Activated naive CD4-positive, alpha-beta T cell treated with anti-CD3 and anti-CD28 coated beads, Interleukin-2, amount 50 U/mL, for 24 hours (primary cell): Measurements from ENCODE around the gene TSPAN11.

ENCODE experiments used
- H3K27ac Mint-ChIP-seq: one replicate; pipeline ENCODE4 v1.8.0; 2021; ENCODE audit warnings: mild to moderate bottlenecking, mixed read lengths
- H3K27me3 Mint-ChIP-seq: one replicate; pipeline ENCODE4 v1.8.0; 2021; ENCODE audit warnings: mixed read lengths
- H3K36me3 Mint-ChIP-seq: one replicate; pipeline ENCODE4 v1.8.0; 2021; ENCODE audit warnings: mixed read lengths
- H3K4me1 Mint-ChIP-seq: one replicate; pipeline ENCODE4 v1.8.0; 2021; ENCODE audit warnings: mixed read lengths
- H3K4me3 Mint-ChIP-seq: one replicate; pipeline ENCODE4 v1.8.0; 2021; ENCODE audit warnings: mild to moderate bottlenecking, mixed read lengths
- H3K9me3 Mint-ChIP-seq: one replicate; pipeline ENCODE4 v1.8.0; 2021; ENCODE audit warnings: mixed read lengths

TSPAN11 gene

DNA sequence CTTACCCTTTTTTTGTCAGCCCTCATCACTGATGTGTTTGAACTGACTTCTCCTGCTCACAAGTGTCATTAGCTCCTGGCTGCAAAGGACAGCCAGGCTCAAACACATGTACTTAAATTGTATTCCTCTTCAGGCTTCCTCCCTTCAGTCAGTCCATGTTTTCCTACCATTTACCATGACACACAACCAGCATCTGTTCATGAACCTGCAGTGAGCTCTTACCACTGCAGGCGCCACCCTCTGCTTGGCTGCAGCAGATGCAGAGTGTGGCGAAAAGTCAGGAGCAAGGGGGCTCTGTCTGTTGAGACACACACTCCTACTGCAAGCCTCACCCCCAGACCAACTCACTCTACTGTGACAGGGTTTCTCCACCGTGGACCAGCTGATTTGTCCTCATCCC, 70.2 kb downstream of the TSPAN11 start:
- Mint-ChIP-seq H3K4me3 (no peak overlapping the region), H3K27ac (no peak overlapping the region), H3K9me3 (no peaks in the 10 kb centered on the region), H3K27me3 (no peaks in the 10 kb centered on the region), H3K36me3 (no peaks in the 10 kb centered on the region), H3K4me1 (no peaks in the 10 kb centered on the region)

DNA sequence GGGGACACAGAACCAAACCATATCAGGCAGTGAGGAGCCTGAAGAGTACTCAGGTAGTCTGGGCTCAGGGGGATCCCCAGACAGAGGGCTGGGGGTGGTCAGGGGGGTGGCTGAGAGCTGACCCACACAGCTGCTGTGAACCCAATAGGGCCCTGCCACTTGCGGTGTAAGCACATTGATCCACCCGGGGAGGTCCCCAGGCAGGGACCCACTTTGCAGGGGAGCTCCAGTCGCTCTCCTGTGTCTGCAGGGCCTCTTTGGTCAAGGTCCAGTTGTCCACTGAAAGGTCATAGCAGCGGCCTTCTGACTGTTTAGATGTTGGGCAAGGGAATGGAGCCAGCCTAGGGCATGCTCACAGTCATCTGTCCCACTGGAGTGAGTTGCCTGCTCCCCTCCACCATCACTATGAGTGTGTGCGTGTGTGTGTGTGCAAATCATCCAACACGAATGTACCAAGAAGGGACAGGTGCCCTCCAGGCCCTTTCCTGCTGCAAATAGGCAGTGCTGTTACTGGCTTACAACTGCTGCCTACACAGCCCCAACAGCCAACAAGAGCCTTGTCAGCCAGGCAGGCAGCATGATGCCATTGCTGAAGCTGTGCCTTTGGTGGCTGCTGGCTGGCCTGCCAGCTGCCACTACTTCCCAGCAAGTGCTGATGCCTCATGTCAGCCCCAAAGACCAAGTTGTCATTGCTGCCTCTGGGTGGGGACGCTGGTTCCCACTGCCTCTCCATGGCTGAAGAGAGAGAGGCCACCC, 71.3 kb downstream of the TSPAN11 start:
- no peaks in the 10 kb centered on the region for H3K27me3 Mint-ChIP-seq
- H3K36me3 Mint-ChIP-seq, result no peaks in the 10 kb centered on the region
- H3K9me3 Mint-ChIP-seq, result no peaks in the 10 kb centered on the region
- no peak overlapping the region for H3K4me3 Mint-ChIP-seq
- no peak overlapping the region for H3K27ac Mint-ChIP-seq
- H3K4me1 Mint-ChIP-seq, result no peaks in the 10 kb centered on the region

DNA sequence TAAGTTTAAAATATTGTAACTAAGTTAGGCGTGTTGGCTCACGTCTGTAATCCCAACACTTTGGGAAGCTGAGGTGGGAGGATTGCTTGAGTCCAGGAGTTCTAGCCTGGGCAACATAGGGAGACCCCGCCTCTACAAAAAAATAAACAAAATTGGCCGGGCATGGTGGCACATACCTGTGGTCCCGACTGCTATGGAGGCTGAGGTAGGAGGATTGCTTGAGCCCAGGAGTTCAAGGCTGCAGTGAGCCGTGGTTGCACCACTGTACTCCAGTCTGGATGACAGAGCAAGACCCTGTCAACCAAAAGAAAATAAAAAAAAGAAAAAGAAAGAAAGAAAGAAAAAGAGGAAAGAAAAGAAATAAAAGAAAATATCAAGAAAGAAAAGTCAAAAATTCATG, 72.5 kb downstream of the TSPAN11 start:
- H3K27me3 Mint-ChIP-seq, result no peaks in the 10 kb centered on the region

DNA sequence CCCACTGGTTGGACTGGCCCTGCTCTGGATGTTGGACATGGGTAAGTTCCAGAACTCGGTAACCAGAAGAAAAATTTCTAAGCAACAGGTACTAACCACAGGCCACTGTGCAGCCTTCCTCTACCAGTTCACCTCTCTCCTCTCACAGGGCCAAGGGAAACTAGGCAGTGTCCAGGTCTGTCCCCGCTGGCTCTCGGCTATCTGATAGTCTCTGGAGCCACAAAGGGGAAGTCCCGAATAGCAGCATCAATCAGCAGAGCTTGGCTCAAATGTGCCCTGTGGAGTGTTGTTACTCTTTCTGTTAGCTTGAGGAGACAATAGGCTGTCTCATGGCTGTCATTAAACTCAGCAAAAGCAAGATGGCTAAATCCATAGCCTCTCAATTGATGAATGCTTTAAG, 73.2 kb downstream of the TSPAN11 start:
- Mint-ChIP-seq H3K27ac (no peak overlapping the region), H3K36me3 (no peaks in the 10 kb centered on the region), H3K4me1 (no peaks in the 10 kb centered on the region), H3K27me3 (no peaks in the 10 kb centered on the region), H3K4me3 (no peak overlapping the region), H3K9me3 (no peaks in the 10 kb centered on the region)

More for the DNA sequence above, 72.5 kb downstream of the TSPAN11 start:
- H3K27ac Mint-ChIP-seq, result no peak overlapping the region
- no peaks in the 10 kb centered on the region for H3K4me1 Mint-ChIP-seq
- H3K9me3 Mint-ChIP-seq, result no peaks in the 10 kb centered on the region
- H3K4me3 Mint-ChIP-seq, result no peak overlapping the region
- no peaks in the 10 kb centered on the region for H3K36me3 Mint-ChIP-seq

DNA sequence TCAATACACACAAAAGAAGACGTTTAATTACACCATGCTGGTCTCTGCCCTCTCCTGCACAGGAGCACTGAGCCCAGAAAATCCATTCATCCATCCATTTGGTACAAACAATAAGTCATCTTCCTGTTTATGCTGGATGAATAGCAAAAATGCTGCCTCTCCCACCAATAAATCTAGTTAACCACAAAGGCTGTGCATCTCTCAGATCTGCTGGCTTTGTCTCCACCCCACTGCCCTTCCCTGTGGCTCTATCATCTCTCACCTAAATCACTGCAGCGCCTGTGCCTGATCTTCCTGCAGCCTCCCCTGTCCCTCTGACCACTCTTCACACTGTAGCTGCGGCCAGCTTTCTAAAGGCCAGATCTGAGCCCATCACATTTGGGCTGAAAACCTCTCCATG, 74.2 kb downstream of the TSPAN11 start:
- H3K4me1 Mint-ChIP-seq, result no peaks in the 10 kb centered on the region
- H3K4me3 Mint-ChIP-seq, result no peak overlapping the region
- H3K36me3 Mint-ChIP-seq, result no peaks in the 10 kb centered on the region
- H3K27me3 Mint-ChIP-seq, result no peaks in the 10 kb centered on the region
- H3K27ac Mint-ChIP-seq, result no peak overlapping the region
- no peaks in the 10 kb centered on the region for H3K9me3 Mint-ChIP-seq

DNA sequence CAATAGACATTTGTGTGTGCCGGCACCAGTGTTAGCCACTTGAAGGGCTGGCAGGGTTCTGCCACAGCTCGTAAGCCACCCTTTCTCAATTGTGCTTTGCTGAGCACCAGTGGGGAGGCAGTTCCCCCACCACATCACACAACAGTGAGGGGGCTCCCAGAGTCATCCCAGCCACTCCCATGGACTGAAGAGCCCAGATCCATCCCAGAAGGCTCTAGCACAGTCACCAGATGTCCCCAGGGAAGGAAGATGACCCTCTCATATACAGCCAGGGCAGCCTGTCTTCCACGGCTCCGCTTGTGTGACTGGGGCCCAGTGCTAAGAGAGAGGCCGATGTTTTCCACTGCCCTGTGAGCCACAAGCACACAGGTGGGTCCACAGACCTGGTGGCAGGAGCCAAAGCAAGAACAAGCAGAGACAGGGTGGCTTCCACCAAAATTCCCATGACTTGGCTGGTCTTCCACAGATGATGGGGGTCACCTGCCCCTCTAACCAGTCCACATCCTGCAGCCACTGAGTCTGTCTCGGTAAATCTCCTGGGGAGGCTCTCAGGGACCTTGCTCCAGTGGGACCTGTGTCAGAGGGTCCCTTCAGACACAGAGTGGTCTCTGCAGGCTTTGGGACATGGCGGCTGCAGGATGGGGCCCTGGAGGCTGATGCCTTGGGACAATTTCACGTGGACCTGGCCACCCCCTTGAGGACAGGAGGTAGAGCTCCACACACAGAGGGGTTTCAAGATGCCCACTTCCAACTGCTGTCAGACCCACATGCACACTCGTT, 75.2 kb downstream of the TSPAN11 start:
- no peaks in the 10 kb centered on the region for H3K27me3 Mint-ChIP-seq
- no peak overlapping the region for H3K4me3 Mint-ChIP-seq
- no peaks in the 10 kb centered on the region for H3K36me3 Mint-ChIP-seq

DNA sequence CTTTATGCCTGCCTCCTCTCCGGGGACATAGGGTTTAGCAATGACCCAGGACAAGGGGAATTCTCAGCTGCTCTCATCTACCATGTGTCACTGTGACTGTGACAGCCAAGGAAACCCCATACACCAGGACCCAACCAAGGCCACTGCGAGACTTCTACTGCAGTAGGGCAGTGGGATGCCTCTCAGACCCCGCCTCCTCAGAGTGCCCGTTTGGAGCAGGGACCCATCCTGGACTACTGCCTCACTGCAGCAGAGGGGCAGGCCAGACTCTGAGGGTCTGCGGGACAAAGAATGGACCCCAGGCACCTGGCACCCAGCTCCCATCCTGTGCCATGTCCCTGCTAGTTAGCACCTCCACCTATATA, 75.8 kb downstream of the TSPAN11 start:
- H3K9me3 Mint-ChIP-seq, result no peaks in the 10 kb centered on the region
- no peaks in the 10 kb centered on the region for H3K27me3 Mint-ChIP-seq
- H3K36me3 Mint-ChIP-seq, result no peaks in the 10 kb centered on the region
- H3K27ac Mint-ChIP-seq, result no peak overlapping the region
- no peak overlapping the region for H3K4me3 Mint-ChIP-seq
- no peaks in the 10 kb centered on the region for H3K4me1 Mint-ChIP-seq

More for the DNA sequence above, 75.2 kb downstream of the TSPAN11 start:
- no peak overlapping the region for H3K27ac Mint-ChIP-seq
- H3K9me3 Mint-ChIP-seq, result no peaks in the 10 kb centered on the region
- H3K4me1 Mint-ChIP-seq, result no peaks in the 10 kb centered on the region

DNA sequence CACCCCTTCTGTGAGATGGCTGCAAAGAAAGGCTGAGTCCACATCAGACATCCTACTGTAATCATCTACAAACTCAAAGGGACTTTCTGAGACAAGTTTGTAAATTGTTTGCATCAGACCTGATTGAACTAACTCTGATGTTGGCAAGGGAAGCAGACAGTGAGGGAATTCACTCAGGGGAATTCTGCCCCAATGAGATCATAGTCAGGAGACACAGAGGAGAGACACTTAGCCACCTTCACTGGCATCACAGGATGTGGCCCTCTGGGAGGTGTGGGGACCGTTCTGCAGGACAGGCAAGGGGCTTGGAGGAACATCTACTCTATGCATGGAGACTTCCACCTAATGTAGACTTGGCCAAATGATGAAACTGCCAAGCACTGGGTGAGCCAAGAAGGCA, 76.5 kb downstream of the TSPAN11 start:
- H3K4me1 Mint-ChIP-seq, result no peaks in the 10 kb centered on the region
- no peaks in the 10 kb centered on the region for H3K36me3 Mint-ChIP-seq
- H3K27ac Mint-ChIP-seq, result no peak overlapping the region
- no peaks in the 10 kb centered on the region for H3K9me3 Mint-ChIP-seq
- no peak overlapping the region for H3K4me3 Mint-ChIP-seq
- no peaks in the 10 kb centered on the region for H3K27me3 Mint-ChIP-seq

DNA sequence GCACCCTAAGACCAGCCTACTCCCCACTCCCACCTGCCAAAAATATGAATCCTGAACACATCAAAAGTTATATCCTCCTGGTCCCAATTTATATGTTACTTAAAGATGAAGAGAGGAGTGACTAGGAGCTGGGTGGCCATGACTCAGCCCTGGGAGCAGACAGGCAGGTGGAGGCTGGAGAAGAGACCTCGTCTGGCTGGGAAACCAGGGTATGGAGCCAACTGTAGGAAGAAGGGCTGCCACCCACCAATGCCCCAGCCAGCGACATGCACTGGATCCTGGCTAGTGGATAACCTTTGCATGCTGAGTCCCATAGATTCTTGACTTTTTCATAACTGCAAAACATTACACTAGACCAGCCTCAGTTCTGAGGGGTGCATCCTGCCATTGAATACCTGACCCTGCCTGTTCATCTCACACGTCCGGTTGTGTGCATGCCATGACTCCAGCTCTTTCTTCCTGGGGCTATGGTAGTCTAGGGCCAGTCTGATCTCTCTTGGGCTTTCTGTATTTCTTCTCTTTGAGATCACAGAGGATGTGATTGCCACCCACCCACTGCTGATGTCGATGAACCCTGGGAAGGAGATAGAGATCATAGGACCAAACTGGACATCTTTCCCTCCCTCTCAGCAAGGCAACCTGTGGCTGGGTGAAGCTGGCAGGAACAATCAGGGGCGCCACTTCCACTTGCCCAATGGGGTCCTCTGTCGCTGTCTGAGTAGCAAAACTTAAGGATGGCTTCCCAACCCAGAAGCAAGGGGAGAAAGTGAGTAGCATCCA, 77.5 kb downstream of the TSPAN11 start:
- no peaks in the 10 kb centered on the region for H3K9me3 Mint-ChIP-seq
- no peaks in the 10 kb centered on the region for H3K27me3 Mint-ChIP-seq
- no peak overlapping the region for H3K4me3 Mint-ChIP-seq
- H3K4me1 Mint-ChIP-seq, result no peaks in the 10 kb centered on the region
- H3K36me3 Mint-ChIP-seq, result no peaks in the 10 kb centered on the region
- no peak overlapping the region for H3K27ac Mint-ChIP-seq

DNA sequence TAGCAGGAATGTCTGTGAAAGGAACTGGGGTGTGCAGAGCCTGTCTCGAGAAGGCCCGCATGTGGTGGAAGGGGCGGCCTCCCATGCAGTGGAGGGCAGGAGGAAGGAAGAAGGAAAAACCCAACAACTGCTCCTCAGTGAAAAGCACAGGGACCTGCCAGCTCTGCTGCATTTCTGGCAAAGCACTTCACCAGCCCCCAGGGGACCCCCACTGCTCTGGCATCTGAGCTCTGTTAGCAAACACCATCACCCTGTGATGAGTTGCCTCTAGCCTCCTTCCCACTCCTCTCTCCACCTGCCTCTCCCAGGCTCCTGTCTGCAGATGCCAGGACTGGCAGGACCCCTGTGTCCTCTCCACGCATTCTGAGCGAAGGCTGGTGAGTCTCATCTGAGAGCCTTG, 78.1 kb downstream of the TSPAN11 start:
- no peaks in the 10 kb centered on the region for H3K36me3 Mint-ChIP-seq
- H3K4me3 Mint-ChIP-seq, result no peak overlapping the region
- no peaks in the 10 kb centered on the region for H3K4me1 Mint-ChIP-seq
- no peaks in the 10 kb centered on the region for H3K9me3 Mint-ChIP-seq
- no peak overlapping the region for H3K27ac Mint-ChIP-seq
- H3K27me3 Mint-ChIP-seq, result no peaks in the 10 kb centered on the region

DNA sequence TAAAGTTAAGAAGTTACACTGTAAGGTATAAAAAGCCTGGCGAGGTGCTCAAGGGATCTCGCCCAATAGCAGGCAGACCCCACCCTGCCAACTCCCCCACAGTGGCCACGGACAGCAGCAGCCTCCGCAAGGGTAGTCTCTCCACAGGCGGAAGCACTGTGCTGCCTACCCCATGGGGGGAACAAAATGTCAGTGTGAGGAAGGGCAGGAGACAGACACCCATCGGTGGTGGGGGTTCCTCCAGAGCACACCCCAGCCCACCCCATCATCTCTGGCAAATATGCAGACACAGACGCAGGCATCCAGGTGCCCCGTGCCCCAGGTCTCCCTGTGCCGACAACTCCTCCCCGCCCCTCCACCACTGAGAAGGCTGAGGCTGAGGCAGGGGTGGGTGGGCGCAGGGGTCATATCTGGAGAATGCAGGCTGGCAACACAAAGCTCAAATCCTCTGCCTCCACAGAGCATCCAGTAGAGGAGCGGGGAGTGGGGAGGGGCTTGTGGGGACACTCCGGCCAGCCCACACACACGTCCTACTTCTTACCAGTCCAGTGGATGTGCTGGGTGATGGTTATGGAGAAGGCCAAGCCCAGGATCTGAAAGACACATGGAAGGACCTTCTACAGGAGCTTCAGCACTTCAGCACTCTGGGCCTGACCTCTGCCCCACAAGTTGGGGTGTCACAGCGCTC, 78.9 kb downstream of the TSPAN11 start:
- Mint-ChIP-seq H3K27me3 (no peaks in the 10 kb centered on the region), H3K4me3 (no peak overlapping the region), H3K36me3 (no peaks in the 10 kb centered on the region), H3K9me3 (no peaks in the 10 kb centered on the region), H3K27ac (no peak overlapping the region), H3K4me1 (no peaks in the 10 kb centered on the region)

DNA sequence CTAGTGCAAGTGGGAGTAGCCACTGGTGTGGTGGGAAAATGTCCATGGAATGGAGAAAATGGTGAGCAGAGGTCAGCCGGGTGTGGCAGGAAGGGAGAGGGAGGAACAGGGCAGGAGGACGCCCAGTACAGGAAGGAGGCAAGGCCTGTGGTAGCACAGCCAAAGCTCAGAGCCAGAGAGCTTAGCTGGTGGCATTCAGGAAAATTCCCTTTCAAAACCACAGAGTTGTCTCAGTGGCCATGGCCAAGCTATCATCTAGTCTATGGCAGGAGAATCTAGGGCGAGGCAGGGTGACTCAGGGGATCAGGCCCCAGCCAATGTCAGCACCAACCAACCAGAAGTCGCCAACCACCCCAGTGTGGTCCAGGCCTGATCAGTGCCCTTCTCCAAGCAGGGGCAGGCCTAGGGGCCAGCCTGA, 79.4 kb downstream of the TSPAN11 start:
- Mint-ChIP-seq H3K4me1 (no peaks in the 10 kb centered on the region), H3K4me3 (no peak overlapping the region), H3K36me3 (no peaks in the 10 kb centered on the region), H3K27ac (no peak overlapping the region), H3K27me3 (no peaks in the 10 kb centered on the region), H3K9me3 (no peaks in the 10 kb centered on the region)

DNA sequence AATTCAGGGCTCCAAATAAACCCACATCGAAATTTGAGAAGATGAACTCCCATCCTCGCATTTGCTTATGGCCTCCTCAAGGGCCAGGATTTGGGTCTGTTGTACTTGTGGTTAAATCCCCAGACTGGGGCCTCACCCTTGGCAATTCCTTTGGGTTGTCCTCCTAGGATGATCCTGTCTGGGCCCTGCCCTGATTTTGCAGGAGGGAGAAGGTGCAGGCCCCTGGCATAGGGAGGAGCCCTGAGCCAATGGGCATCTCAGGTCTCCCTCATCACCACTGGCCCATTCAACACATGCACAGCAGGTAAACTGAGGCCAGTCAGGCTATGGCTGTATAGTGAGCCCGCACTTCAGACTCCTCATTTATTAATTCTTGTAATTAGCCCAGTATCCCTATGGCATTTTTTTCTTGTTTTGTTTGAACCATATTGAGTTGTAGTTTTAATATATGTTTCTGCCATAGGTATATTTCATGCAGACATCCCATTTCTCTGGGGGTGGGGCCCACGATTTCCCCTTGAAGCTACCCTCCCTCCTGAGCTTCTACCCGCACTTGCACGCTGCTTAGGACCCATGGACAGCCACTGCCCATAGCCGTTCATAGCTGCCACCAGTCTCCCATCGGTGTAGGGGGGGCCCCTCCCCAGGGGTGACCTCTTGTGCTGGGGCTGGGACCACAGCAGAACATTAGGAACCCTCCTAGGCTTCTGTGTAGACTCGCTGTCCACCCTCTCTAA, 80.0 kb downstream of the TSPAN11 start:
- Mint-ChIP-seq H3K36me3 (no peaks in the 10 kb centered on the region), H3K27me3 (no peaks in the 10 kb centered on the region), H3K4me3 (no peak overlapping the region), H3K4me1 (no peaks in the 10 kb centered on the region), H3K9me3 (no peaks in the 10 kb centered on the region), H3K27ac (no peak overlapping the region)

DNA sequence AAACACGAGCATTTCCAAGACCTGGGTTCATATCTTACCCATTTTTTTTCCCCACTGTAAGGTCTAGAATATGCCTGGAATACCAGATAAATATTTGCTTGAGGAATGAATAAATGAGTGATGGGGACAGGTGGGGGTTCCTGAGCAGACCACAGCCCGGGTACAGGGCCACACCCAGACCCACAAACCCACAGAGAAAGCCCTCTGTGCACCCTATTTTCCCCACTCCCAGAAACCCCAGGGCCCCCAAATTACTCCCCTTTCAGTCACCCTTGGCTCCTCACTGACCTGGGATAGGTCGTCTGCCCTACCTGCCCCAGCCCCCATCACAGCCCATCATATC, 80.6 kb downstream of the TSPAN11 start:
- Mint-ChIP-seq H3K4me1 (no peaks in the 10 kb centered on the region), H3K27ac (no peak overlapping the region), H3K9me3 (no peaks in the 10 kb centered on the region), H3K27me3 (no peaks in the 10 kb centered on the region), H3K36me3 (no peaks in the 10 kb centered on the region), H3K4me3 (no peak overlapping the region)

DNA sequence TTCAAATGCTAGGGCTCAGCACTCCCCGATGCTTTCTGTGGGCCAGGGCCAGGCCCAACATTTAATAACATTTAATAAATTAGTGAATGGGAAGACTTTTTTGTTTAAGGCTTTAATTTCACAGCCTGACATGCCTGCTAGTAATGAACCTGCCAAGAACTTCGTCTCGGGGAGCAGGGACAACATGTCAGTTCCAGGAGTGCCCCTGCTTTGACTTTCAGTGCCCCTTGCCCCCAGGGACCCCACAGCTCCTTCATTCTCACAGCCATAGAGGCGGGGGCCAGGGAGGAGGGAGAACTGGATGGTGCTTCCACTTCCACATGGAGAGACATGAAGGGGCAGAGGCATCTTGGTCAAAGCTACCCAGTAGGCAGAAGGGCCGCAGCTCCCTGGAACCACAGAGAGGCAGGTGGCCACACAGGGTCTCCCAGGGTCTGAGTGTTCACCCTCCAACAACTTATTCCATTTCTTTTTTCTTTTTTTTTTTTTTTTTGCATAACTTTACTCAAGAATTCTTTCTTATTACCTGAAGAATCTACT, 81.2 kb downstream of the TSPAN11 start:
- no peaks in the 10 kb centered on the region for H3K27me3 Mint-ChIP-seq
- no peak overlapping the region for H3K27ac Mint-ChIP-seq
- H3K9me3 Mint-ChIP-seq, result no peaks in the 10 kb centered on the region
- no peak overlapping the region for H3K4me3 Mint-ChIP-seq
- no peaks in the 10 kb centered on the region for H3K36me3 Mint-ChIP-seq
- H3K4me1 Mint-ChIP-seq, result no peaks in the 10 kb centered on the region
